Measurements from ENCODE around the gene CERT1. TPM values are rescaled to one million over a fixed set of nuclear protein-coding genes. Genes with fewer than 3 reads are reported as not detected.

Gene CERT1
- total and polyA plus RNA-seq, 2 experiments from 2014 or later, result 15.6 to 42.0 TPM

DNA sequence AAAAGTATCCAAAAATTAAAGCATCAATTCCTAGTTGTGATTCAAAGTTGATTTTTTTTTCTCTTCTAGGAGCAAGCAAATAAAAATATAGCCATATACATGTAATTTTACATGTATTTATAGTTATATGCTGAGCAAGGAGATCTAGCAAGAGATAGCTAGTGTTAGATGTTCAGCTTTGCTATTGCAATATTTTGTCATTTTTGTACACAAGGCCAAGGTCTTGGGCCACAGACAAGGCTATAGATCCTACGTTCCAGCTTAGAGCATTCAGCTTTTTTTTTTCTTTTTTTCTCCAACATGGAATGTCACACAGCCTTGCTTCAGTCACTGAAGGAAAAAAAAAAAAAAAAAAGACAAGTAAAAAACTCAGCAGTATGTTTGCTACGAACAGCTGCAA lies 137.6 kb downstream of the CERT1 start:
- Histone ChIP-seq H3K9me3 (ENCODE audit: low read depth) (no peaks in the 10 kb centered on the region), H3K36me3 (replicated peaks; ENCODE audit: insufficient read depth, low read depth) (no peaks in the 10 kb centered on the region), H4K20me1 (ENCODE audit: insufficient read depth, poor library complexity, severe bottlenecking) (peaks cover 3% of the 10 kb centered on the region), H3K4me1 (ENCODE audit: insufficient read depth) (no peaks in the 10 kb centered on the region), H3K9me2 (replicated peaks; ENCODE audit: insufficient read depth) (no peaks in the 10 kb centered on the region), H3K27me3 (no peaks in the 10 kb centered on the region), H2AFZ (no peak overlapping the region), H3K27ac (no peak overlapping the region), H3K79me2 (no peaks in the 10 kb centered on the region), H3K4me3 (no peak overlapping the region), H3K4me2 (no peak overlapping the region)
- 75% methylated on average over 2 of the region's 2 CpGs for WGBS (ENCODE audit: low lambda C conversion rate, missing lambda C conversion rate)
- no peak for DNase-seq (ENCODE audit: low spot score)
- no peak for TF ChIP-seq EZH2 (IDR thresholded peaks at IDR 0.05; ENCODE audit: borderline replicate concordance)
- TF ChIP-seq EZH2phosphoT487 (IDR thresholded peaks at IDR 0.05; ENCODE audit: low read depth, severe bottlenecking, unreplicated experiment), result no peak
- TF ChIP-seq, protein P1, sequence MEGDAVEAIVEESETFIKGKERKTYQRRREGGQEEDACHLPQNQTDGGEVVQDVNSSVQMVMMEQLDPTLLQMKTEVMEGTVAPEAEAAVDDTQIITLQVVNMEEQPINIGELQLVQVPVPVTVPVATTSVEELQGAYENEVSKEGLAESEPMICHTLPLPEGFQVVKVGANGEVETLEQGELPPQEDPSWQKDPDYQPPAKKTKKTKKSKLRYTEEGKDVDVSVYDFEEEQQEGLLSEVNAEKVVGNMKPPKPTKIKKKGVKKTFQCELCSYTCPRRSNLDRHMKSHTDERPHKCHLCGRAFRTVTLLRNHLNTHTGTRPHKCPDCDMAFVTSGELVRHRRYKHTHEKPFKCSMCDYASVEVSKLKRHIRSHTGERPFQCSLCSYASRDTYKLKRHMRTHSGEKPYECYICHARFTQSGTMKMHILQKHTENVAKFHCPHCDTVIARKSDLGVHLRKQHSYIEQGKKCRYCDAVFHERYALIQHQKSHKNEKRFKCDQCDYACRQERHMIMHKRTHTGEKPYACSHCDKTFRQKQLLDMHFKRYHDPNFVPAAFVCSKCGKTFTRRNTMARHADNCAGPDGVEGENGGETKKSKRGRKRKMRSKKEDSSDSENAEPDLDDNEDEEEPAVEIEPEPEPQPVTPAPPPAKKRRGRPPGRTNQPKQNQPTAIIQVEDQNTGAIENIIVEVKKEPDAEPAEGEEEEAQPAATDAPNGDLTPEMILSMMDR (IDR thresholded peaks at IDR 0.05; ENCODE audit: poor library complexity), result no peak

DNA sequence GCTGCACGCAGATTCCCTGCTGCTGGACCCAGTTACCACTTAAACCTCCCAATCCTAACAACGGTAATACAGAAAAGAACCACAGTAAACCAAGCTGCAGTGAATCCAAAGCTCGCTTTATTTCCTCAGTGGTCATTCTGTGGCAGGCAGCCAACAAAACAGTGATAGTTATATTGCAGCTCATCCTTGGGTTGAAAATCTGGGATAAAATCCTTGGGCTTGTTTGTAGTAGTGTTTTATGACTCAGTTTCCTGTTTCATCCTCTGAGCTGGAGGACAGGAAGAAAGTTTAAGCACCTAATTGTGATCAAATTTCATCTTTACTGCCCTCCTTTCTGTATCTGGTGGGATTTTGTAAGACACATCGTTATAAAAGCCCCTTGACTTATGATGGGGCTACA lies 143.0 kb downstream of the CERT1 start:
- TF ChIP-seq, protein P1 (IDR thresholded peaks at IDR 0.05; ENCODE audit: poor library complexity), result no peak
- TF ChIP-seq EZH2 (IDR thresholded peaks at IDR 0.05; ENCODE audit: borderline replicate concordance), result no peak
- no peak for TF ChIP-seq EZH2phosphoT487 (IDR thresholded peaks at IDR 0.05; ENCODE audit: low read depth, severe bottlenecking, unreplicated experiment)
- WGBS (ENCODE audit: low lambda C conversion rate, missing lambda C conversion rate), result 79% methylated on average over 4 of the region's 4 CpGs

DNA sequence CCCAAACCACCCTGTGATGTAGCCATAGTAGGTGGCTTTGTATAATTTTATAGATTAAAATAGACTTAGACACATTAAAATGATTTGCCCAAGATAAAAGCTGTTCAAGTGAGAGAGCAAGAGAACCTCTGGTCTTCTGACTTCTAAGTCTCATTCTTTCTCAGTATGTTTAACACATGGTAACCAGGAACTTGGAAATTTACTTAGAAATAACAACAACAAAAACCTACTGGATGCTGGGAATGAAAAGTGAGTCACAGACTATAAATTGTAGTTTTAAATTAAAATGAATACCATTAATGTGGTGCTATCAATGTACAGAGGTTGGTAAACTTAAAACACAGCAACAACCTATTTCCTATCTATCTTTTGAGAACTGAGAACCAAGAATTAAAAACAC lies 144.0 kb downstream of the CERT1 start:
- Histone ChIP-seq H2AFZ (no peak overlapping the region), H3K4me3 (no peak overlapping the region), H3K4me1 (ENCODE audit: insufficient read depth) (no peaks in the 10 kb centered on the region), H3K27me3 (no peaks in the 10 kb centered on the region), H3K27ac (no peak overlapping the region), H3K79me2 (no peaks in the 10 kb centered on the region), H3K9me2 (replicated peaks; ENCODE audit: insufficient read depth) (no peaks in the 10 kb centered on the region), H3K4me2 (no peak overlapping the region), H3K9me3 (ENCODE audit: low read depth) (no peaks in the 10 kb centered on the region), H3K36me3 (replicated peaks; ENCODE audit: insufficient read depth, low read depth) (no peaks in the 10 kb centered on the region), H4K20me1 (ENCODE audit: insufficient read depth, poor library complexity, severe bottlenecking) (no peaks in the 10 kb centered on the region)
- TF ChIP-seq, protein P1 (IDR thresholded peaks at IDR 0.05; ENCODE audit: poor library complexity), result no peak
- TF ChIP-seq EZH2 (IDR thresholded peaks at IDR 0.05; ENCODE audit: borderline replicate concordance) (no peak), EZH2phosphoT487 (IDR thresholded peaks at IDR 0.05; ENCODE audit: low read depth, severe bottlenecking, unreplicated experiment) (no peak)
- DNase-seq (ENCODE audit: low spot score), result no peak

More for the DNA sequence above, 143.0 kb downstream of the CERT1 start:
- no peaks in the 10 kb centered on the region for H3K9me2 ChIP-seq (replicated peaks; ENCODE audit: insufficient read depth)
- no peak for DNase-seq (ENCODE audit: low spot score)
- no peaks in the 10 kb centered on the region for H3K4me1 ChIP-seq (ENCODE audit: insufficient read depth)
- no peak overlapping the region for H3K4me3 ChIP-seq
- H3K4me2 ChIP-seq, result no peak overlapping the region
- no peaks in the 10 kb centered on the region for H3K9me3 ChIP-seq (ENCODE audit: low read depth)
- H4K20me1 ChIP-seq (ENCODE audit: insufficient read depth, poor library complexity, severe bottlenecking), result no peaks in the 10 kb centered on the region
- H3K27me3 ChIP-seq, result no peaks in the 10 kb centered on the region
- H2AFZ ChIP-seq, result no peak overlapping the region
- H3K79me2 ChIP-seq, result no peaks in the 10 kb centered on the region
- H3K27ac ChIP-seq, result no peak overlapping the region
- no peaks in the 10 kb centered on the region for H3K36me3 ChIP-seq (replicated peaks; ENCODE audit: insufficient read depth, low read depth)

DNA sequence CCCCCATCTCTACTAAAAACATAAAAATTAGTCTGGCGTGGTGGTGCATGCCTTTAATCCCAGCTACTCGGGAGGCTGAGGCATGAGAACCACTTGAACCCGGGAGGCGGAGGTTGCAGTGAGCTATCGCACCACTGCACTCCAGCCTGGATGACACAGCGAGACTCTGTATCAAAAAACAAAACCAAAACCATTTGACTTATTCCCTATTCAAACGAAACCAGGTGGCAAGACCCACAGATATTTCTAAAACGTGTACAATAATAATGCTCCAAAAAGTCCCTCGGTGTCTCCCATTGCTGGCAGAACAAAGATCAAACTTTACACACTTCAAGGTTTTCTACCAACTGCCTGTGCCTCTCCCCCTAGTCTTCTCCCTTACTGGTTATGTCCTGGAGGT lies 144.6 kb downstream of the CERT1 start:
- TF ChIP-seq EZH2 (IDR thresholded peaks at IDR 0.05; ENCODE audit: borderline replicate concordance) (no peak), EZH2phosphoT487 (IDR thresholded peaks at IDR 0.05; ENCODE audit: low read depth, severe bottlenecking, unreplicated experiment) (no peak)
- TF ChIP-seq, protein P1 (IDR thresholded peaks at IDR 0.05; ENCODE audit: poor library complexity), result no peak
- H3K9me2 ChIP-seq (replicated peaks; ENCODE audit: insufficient read depth), result no peaks in the 10 kb centered on the region
- 89% methylated on average over 9 of the region's 9 CpGs for WGBS (ENCODE audit: low lambda C conversion rate, missing lambda C conversion rate)
- no peaks in the 10 kb centered on the region for H4K20me1 ChIP-seq (ENCODE audit: insufficient read depth, poor library complexity, severe bottlenecking)
- no peak overlapping the region for H3K27ac ChIP-seq
- no peaks in the 10 kb centered on the region for H3K79me2 ChIP-seq
- no peaks in the 10 kb centered on the region for H3K4me1 ChIP-seq (ENCODE audit: insufficient read depth)
- H3K9me3 ChIP-seq (ENCODE audit: low read depth), result no peaks in the 10 kb centered on the region
- DNase-seq (ENCODE audit: low spot score), result no peak
- H3K36me3 ChIP-seq (replicated peaks; ENCODE audit: insufficient read depth, low read depth), result no peaks in the 10 kb centered on the region
- H3K27me3 ChIP-seq, result no peaks in the 10 kb centered on the region
- H2AFZ ChIP-seq, result no peak overlapping the region
- H3K4me3 ChIP-seq, result no peak overlapping the region
- no peak overlapping the region for H3K4me2 ChIP-seq
